GM12878 (cell line): ENCODE data around the gene TBCD.

Experiments used
- CHD2 ChIP-seq: IDR thresholded peaks from 2 replicates; pipeline ENCODE4 v1.6.1; 2011; ENCODE audit warnings: low read depth, low read length, improper control_type of control experiment, borderline replicate concordance
- NRF1 ChIP-seq: conservative IDR thresholded peaks from 2 replicates; pipeline ENCODE4 v1.6.1; 2011; ENCODE audit warnings: mild to moderate bottlenecking, low read depth, low read length, improper control_type of control experiment
- POLR2A ChIP-seq: IDR thresholded peaks from 2 replicates; pipeline ENCODE4 v1.6.1; 2011; ENCODE audit warnings: low read depth, mild to moderate bottlenecking, low read length
- TAF1 ChIP-seq: IDR thresholded peaks from 2 replicates; pipeline ENCODE4 v1.6.1; 2011; ENCODE audit warnings: mild to moderate bottlenecking, low read depth, low read length, borderline replicate concordance
- TCF3 ChIP-seq: IDR thresholded peaks from 2 replicates; pipeline ENCODE4 v1.6.1; 2012; ENCODE audit warnings: low read depth, mild to moderate bottlenecking, low read length, borderline replicate concordance; ENCODE audit not compliant: insufficient read depth
- TF ChIP-seq, protein P1 (sequence below): fragments of 450-650 bp; IDR thresholded peaks from 2 replicates; pipeline ENCODE4 v1.6.1; 2016; ENCODE audit warnings: mild to moderate bottlenecking
- TF ChIP-seq, protein P2 (sequence below), 3 experiments: IDR thresholded peaks in 2 of 3; conservative IDR thresholded peaks in 1 of 3; 2 replicates each; pipeline ENCODE4 v1.5.1; 2011; ENCODE audit warnings: low read depth in 3 of 3, low read length in 3 of 3, mild to moderate bottlenecking in 3 of 3, control low read depth in 2 of 3, moderate library complexity in 2 of 3, inconsistent platforms in 1 of 3, mixed read lengths in 1 of 3; ENCODE audit not compliant: control insufficient read depth in 2 of 3, insufficient read depth in 1 of 3; ENCODE audit errors: extremely low read depth in 1 of 3
- TF ChIP-seq, protein P3 (sequence below): IDR thresholded peaks from 2 replicates; pipeline ENCODE4 v1.6.1; 2011; ENCODE audit warnings: low read depth, mild to moderate bottlenecking, low read length, moderate library complexity, borderline replicate concordance; ENCODE audit errors: extremely low read depth
- TF ChIP-seq, protein P4 (sequence below): IDR thresholded peaks from 2 replicates; pipeline ENCODE4 v1.6.1; 2011; ENCODE audit warnings: mild to moderate bottlenecking, low read depth, low read length, moderate library complexity; ENCODE audit not compliant: insufficient replicate concordance

DNA sequence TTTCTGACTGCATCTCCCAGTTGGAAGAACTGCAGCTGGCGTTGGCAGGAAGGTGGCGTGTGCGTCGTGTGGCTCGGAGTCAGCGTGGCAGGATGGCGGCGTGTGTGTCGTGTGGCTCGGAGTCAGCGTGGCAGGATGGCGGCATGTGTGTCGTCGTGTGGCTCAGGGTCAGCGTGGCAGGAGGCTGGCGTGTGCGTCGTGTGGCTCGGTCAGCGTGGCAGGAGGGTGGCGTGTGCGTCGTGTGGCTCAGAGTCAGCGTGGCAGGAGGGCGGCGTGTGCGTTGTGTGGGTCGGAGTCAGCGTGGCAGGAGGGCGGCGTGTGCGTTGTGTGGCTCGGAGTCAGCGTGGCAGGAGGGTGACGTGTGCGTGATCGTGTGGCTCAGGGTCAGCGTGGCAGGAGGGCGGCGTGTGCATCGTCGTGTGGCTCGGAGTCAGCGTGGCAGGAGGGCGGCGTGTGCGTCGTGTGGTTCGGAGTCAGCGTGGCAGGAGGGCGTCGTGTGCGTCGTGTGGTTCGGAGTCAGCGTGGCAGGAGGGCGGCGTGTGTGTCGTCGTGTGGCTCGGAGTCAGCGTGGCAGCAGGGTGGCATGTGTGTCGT, 49.6 kb downstream of the TBCD start:
- TF ChIP-seq, protein P1, sequence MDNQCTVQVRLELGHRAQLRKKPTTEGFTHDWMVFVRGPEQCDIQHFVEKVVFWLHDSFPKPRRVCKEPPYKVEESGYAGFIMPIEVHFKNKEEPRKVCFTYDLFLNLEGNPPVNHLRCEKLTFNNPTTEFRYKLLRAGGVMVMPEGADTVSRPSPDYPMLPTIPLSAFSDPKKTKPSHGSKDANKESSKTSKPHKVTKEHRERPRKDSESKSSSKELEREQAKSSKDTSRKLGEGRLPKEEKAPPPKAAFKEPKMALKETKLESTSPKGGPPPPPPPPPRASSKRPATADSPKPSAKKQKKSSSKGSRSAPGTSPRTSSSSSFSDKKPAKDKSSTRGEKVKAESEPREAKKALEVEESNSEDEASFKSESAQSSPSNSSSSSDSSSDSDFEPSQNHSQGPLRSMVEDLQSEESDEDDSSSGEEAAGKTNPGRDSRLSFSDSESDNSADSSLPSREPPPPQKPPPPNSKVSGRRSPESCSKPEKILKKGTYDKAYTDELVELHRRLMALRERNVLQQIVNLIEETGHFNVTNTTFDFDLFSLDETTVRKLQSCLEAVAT: no peak
- TF ChIP-seq TAF1 (no peak), NRF1 (no peak), POLR2A (no peak), CHD2 (no peak), TCF3 (peak; percentile 69; the same call in 1 of the 2 replicates)
- TF ChIP-seq, protein P2, sequence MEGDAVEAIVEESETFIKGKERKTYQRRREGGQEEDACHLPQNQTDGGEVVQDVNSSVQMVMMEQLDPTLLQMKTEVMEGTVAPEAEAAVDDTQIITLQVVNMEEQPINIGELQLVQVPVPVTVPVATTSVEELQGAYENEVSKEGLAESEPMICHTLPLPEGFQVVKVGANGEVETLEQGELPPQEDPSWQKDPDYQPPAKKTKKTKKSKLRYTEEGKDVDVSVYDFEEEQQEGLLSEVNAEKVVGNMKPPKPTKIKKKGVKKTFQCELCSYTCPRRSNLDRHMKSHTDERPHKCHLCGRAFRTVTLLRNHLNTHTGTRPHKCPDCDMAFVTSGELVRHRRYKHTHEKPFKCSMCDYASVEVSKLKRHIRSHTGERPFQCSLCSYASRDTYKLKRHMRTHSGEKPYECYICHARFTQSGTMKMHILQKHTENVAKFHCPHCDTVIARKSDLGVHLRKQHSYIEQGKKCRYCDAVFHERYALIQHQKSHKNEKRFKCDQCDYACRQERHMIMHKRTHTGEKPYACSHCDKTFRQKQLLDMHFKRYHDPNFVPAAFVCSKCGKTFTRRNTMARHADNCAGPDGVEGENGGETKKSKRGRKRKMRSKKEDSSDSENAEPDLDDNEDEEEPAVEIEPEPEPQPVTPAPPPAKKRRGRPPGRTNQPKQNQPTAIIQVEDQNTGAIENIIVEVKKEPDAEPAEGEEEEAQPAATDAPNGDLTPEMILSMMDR (IDR thresholded peaks at IDR 0.05 in 2 of 3, conservative IDR thresholded peaks at IDR 0.05 in 1 of 3; ENCODE audit: control insufficient read depth in 2 of 3, extremely low read depth in 1 of 3, insufficient read depth in 1 of 3, low read depth in 3 of 3, low read length in 3 of 3): no peak
- TF ChIP-seq, protein P3, sequence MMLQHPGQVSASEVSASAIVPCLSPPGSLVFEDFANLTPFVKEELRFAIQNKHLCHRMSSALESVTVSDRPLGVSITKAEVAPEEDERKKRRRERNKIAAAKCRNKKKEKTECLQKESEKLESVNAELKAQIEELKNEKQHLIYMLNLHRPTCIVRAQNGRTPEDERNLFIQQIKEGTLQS: no peak
- TF ChIP-seq, protein P4, sequence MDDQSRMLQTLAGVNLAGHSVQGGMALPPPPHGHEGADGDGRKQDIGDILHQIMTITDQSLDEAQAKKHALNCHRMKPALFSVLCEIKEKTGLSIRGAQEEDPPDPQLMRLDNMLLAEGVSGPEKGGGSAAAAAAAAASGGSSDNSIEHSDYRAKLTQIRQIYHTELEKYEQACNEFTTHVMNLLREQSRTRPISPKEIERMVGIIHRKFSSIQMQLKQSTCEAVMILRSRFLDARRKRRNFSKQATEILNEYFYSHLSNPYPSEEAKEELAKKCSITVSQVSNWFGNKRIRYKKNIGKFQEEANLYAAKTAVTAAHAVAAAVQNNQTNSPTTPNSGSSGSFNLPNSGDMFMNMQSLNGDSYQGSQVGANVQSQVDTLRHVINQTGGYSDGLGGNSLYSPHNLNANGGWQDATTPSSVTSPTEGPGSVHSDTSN: no peak
